GM21447 (cell line): ENCODE results near the gene FAM135A.
A peak's percentile ranks its signal among the peaks of the same experiment; 100 is the strongest.

Experiments used
- ATAC-seq: cut with Tn5 transposase; IDR thresholded peaks from one replicate; pipeline ENCODE4 v1.9.1; 2021; ENCODE audit not compliant: unreplicated experiment

FAM135A gene

DNA sequence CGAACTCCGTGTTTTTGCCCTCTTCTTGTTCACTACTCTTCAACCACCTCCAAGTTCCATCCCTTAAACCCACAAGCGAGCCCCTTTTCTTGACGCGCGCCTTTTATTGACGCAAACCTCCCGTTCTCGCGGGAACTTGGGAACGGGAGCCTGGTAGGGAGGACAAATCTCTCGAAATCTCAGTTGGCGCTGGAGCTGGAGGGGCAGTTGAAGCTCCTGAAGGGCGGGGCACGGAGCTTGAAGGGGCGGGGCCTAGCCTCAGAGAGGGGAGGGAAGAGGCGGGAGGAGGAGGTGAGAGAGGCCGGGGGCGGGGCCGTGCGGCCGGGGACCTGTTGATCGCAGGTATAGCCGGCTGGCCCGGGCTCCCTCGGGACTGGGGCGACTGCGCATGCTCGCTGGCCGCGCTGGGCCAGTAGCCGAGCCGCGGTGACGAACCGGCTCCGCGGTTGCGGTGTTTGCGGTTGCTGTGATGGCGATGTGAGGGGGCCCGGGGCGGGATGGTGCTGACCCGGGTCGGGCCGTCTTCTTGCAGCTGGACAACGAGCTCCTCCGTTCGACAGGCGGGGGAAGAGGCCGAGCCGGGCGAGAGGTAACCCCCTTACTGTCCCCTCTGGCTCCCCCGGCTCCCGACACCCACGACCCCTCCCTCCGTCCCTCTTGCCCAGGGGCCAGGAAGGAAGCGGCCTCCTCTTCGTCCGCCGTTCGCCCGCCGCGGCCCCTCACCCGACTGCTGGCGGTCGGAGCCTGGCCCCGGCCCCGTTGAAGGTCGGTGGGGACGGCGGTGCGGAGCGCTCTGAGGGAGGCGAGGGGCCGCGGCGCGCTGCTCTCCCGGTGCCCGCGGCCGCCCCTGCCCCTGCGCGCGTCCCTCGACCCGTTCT is at the start of gene FAM135A:
Gene FAM135A, plus strand, starts transcription at position 395 of the 878 bp plus-strand sequence. CDS start 14,835 bp downstream, outside the sequence.
- peak; percentile 83 for ATAC-seq

DNA sequence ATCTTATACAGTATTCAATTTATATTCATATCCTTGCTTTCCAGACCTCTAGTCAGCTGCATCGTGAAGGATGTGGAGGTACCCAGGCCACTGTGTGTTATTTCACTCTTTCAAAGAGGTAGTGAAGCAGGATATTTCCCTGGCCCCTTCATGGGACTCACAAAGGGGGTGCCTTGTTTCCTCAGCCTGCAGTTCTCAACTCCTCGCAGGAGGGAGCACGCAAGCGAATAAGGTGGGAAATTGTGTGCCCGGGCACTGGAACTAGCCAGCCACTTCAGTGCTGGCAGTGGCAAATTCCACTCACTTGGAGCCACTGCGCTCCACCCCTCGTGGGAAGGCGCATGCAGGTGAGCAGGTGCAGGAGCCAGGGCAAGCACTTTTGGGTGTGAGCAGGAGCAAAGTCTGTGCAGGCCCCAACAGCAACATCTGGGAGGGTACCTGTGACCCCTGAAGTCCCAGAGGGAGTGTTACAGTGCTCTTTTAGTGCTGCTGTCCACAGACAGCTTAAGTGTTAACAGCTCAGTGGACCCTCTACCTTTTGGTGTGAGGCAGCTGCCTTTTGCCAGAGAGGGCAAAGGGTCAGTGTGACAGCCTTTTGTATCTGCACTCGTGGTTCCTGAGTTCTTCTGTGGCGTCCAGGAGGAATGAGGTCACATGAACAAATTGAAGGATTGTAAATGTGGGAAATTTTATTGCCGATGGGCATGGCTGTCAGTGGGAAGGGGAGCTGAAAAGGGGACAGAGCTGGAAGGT is 49.4 kb upstream of the FAM135A start:
- ATAC-seq: no peak

DNA sequence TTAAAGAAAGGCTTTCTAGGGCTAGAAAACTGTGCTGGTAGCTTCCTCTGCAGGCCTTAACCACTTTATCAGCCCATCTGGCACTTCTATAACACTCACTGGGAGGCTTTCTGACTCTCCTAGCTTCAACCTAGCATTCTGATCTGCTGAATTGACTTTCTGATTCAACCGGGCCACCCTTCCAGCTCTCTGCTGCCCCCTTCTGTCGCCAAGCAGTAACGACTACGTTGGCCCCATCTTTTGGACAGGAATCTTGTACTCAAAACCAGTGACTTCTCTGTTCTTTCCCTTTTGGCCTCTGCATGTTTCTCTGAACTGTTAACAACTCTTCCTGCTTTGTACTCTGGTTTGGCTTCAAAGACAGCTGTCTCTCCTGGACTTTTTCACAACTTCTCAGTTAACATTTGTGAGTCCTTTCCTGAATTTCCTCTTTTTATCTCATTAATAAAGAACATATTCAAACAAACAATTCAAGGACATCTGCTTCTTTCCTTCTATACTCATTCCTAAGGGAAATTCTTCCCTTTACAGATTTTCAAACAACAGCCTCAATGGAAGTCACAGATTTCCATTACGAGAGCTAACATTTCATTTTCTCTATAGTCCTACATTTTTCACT is 43.9 kb upstream of the FAM135A start:
- peak; percentile 80 for ATAC-seq

DNA sequence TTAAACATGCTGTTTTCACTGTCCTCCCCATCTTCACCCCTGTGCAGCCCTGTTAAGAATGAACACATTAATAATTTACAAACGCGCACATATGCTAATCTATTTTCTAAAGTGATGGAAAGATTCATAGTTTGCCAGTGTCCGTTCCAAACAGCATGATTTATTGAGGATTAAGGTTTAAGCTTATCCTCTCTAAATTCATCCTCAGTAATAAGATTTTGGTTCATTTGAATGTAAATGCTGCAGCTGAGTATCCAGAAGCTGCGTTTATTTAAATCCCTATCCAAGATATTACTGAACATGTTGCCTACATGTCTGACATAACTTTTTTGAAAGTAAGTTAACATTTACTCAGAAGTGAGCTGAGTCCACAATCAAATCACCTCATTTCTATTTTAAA is 42.8 kb upstream of the FAM135A start:
- ATAC-seq: no peak

DNA sequence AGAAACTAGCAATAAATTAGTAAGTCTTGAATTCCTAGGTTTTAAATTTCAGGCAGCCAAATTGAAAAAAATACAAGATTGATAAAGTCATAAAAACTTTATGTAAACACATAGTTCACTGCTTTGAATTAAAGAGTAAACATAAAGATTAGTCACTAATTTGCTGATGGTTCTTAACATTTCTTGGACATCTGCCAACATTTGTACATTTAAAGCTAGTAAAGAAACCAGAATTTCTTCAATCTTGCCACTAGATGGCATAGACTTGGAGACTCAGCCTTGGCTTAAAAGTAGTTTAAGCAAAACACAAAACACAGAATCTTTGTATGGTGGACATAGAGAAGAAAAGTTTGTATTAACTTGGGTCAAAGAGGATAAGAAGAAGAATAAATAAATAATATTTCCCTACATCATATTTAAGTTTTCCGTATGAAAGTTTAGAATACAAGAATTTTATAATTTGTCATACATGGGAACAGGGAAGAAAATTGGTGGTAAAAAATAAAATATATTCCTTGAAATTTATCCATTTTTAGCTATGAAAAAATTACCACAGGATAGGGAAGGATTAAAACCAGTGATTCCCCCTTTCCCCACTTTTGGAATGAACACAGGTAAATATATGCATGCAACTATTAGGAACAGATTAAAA is 41.7 kb upstream of the FAM135A start:
- ATAC-seq: no peak

DNA sequence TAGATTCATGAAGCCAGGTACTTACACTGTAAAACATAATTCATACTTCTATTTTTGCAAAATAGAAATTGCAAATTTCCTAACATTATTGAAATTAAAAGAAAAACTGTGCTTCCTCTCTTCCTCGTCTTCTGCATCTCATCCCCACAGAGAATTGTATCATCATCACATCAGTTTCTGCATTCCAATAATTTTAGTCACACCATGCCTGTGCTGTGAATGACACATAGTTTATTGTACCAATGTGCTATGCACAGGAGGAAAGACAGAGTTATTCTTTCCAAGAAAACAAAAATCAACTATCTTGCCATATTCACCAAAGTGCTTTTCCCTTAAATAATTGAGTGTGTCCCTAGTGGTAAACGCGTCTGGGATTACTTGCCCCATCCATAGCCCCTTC is 38.1 kb upstream of the FAM135A start:
- no peak for ATAC-seq

DNA sequence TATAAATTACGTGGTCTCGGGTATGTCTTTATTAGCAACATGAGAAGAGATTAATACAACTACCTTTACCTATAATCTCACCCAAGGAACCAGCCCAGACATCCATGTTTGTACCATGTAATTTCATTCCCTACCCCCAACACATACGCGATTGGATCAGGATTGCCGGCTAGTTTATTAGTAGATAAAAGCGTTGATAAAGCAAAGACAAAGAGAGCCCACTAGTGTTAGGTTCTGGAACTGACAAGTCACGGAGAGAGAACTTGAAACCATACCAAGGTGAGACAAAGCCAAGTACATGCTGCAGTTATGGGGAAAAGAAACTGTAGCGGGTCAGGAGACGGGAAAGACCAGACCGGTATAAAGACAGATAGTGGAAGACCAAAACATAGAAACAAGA is 37.4 kb upstream of the FAM135A start:
- ATAC-seq: no peak

DNA sequence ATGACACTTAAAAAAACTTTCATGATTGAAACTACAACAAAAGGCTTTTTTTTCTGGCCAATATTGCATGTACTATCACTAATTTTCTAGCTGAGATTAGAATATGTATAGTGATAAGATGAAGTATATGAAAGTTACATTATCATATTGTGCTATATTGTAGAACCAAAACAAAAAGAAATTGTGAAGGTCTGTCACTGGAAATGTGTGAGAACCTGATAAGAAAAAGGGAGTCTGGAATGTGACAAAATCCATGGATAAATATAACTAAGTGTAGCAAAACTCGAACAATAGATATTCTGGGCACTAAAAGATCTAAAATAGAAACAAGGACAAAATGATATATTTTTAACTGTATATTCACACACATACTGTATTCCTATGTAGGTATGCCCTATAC is 36.7 kb upstream of the FAM135A start:
- ATAC-seq: no peak

DNA sequence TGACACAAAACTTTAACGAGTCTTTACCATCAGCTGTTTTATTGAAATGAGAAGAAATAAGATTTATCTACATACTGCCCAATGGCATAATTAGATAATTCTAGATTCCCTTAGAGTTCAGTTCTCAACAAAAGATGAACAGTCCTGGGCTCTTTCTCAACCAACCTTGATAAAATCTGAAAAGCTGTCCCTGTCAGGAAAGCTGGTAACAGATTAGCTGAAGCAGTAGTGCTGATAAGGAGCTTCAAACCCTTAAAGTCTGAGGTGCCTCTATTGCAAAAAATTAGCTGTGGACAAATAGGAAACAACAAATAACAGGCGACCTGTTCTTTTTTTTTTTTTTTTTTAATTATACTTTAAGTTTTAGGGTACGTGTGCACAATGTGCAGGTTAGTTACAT is 35.9 kb upstream of the FAM135A start:
- ATAC-seq: no peak

DNA sequence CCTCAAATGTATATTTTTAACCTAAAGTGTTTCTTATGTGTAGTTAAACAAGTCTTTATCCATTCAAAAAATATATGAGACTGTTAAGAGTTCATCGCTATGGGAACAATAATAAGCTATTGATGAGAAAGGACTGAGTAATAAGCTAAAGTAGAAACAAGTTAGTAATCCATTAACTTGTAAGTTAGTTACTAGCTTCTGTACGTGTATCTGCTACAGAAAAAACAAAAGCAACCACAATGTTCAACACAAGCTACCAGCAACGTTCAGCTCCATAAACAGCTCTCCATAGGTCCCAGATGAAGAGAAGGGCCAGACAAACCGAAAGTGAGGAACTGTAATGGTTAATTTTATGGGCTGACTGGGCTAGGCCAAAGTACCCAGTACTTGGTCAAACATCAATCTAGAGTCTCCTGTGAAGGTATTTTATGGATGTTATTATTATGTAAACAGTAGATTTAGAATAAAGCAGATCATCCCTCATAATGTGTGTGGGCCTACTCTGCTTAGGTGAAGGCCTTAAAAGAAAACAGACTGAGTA is 33.8 kb upstream of the FAM135A start:
- ATAC-seq: no peak

DNA sequence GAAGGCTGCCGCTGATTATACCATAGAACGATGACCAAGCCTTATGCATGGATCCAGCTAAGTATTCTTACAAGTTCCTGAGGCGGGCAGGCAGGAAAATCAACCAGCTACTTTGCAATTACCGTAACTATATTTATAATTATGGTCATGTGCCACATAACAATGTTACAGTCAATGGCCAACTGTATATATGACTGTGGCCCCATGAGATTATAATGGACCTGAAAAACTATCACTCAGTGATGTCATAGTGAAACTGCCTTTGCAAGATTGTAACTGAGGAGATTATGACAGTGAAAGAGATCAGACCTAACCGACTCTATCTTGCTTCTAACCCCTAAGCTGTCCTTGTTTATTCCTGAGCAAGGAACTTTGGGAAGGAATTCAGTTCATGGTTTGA is 33.1 kb upstream of the FAM135A start:
- ATAC-seq: no peak

DNA sequence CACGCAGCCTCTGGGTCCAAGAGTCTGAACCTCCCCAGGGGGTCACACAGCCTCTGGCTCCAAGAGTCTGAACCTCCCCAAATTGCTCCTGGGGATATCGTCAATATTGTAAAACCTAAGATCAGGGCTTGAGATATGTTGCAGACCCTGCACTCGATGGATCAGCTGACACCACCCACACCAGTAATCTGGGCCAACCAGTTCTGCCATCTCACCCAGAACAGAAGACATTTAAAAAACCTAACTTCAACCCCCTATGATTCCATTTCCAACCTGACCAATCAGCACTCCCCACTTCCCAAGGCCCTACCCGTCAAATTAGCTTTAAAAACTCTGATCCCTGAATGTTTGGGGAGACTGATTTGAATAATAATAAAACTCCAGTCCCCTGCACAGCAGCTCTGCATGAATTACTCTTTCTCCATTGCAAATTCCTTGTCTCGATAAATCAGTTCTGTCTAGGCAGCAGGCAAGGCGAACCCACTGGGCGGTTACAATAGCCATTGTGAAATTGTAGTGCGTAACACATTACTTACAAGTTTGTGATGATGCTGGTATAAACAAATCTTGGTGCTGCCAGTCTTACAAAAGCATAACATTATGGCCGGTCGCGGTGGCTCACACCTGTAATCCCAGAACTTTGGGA is 32.4 kb upstream of the FAM135A start:
- no peak for ATAC-seq

DNA sequence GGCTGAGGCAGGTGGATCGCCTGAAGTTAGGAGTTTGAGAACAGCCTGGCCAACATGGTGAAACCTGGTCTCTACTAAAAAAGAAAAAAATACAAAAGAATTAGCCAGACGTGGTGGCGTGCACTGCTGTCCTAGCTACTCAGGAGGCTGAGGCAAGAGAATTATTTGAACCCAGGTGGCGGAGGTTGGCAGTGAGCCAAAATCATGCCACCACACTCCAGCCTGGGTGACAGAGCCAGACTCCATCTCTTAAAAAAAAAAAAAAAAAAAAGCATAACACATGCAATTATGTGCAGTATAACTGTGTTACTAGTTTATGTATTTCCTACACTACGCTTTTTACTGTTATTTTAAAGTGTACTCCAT is 31.9 kb upstream of the FAM135A start:
- no peak for ATAC-seq

DNA sequence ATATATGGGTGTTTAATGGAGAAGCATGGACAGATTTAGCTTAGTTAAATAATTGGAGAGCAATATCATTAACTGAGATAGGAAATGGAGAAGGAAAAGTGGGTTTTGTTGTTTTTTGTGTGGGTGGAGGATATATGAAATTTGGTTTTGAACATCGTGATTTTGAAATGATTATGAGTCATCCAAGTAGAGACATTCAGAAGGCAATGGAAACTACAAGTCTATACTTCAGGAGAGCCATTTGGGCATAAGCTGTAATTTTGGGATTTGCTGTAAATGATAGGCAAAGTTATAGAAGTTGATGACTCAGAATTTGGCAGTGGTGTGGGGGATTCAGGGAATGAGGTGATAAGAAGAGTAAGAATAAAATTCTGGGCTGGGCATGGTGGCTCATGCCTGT is 27.4 kb upstream of the FAM135A start:
- ATAC-seq: no peak

DNA sequence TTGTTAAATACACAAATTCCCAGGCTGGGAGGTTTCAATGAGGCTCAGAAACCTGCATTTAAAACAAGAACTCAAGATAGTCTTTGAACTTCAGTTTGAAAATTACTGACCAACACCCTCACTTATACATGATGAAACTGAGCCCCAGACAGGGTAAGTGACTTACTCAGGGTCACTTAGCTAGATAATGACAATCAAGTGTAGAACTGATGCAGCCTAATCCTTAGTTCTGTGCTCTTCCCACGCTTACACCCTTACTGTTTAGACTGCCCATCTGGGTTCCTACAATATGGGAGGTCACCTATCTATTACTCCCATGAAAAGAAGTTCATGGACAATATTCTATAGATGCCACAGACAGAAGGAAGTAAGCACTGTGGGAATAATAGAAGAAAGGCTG is 24.5 kb upstream of the FAM135A start:
- no peak for ATAC-seq

DNA sequence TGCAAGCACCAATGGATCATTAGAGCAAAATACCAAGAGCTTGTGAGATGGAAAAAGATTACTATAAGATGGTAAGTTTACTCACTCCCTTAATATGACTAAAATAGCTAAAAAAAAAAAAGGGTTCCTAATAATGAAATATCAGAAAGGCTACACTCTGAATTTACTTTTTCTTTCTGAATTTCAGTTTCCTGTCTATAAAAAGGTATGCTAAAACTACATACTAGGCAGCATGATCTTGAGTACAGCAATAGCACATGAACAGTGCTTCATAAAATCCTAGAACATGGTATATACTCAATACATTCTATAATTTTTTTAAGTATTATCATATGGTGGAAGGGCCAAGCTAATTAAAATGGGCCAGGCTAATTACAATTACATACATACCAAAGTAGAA is 24.0 kb upstream of the FAM135A start:
- no peak for ATAC-seq

DNA sequence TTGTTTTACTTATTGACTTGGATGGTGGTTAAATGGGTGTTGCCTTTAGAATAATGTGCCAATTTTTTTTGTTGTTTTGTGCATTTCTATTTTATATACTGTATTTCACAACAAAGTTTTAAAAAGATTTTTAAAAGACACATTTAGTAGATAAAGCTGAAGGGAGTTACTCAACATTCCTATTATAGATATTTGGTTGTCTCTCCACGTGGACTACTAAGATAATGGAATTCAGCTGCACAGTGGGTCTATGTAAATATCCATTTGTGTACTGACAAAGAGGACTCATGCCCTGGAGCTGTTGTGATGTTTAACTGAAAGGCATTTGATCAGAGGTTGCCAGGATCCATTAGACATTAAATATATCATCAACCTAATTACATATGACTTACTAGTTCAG is 23.2 kb upstream of the FAM135A start:
- no peak for ATAC-seq

DNA sequence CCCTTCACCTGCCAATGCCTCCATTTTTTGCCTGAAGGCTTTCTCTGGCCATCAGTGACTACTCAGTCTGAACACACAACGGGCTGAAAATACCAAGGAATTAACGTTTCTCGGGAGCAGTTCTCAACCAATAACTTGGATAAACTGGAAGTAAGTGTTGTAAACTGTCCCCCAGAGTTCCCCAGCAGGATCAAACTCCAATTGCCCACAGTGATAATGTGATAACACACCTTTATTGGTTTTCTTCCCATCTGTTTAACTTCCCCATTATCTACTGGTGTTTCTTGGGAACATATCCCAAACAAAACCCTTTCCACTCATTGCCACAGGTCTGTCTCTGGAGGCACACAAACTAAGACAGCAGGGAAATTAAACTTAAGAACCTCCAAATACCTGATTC is 21.8 kb upstream of the FAM135A start:
- ATAC-seq: no peak

DNA sequence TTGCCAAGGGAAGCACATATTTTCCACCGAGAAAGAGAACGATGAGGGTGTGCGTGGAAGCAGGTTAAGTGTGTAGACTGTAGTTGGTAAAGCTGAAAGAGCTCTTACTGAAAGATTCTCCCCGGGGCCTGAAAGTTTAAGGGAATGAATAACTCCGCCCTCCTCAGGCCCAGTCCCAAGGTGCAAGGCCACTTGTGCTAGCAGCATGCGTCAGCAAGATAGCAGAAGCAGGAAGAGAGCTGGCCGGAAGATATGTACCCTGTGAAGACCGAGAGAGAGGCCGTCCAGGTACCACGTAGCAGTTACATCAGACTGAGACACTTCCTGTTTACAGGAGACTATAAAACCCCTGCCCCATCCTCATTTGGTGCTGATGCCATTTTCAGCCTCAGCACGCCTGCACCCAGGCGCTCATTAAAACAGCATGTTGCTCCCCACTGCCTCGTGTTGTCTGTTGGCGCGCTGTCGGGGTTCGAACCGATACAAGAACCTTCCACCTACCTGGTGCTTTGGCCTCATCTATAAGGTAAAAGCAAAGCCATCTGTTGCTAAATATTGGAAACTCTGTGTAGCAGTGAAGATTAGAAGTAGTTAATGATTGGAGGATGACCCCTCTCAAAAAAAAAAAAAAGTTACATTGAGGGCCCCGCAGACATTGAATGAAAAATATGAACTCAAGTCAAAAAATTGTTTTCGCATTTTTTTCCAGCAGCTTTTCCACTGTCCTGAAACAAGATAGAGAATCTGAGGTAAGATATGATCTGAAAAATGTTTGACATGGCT is 18.6 kb upstream of the FAM135A start:
- no peak for ATAC-seq

DNA sequence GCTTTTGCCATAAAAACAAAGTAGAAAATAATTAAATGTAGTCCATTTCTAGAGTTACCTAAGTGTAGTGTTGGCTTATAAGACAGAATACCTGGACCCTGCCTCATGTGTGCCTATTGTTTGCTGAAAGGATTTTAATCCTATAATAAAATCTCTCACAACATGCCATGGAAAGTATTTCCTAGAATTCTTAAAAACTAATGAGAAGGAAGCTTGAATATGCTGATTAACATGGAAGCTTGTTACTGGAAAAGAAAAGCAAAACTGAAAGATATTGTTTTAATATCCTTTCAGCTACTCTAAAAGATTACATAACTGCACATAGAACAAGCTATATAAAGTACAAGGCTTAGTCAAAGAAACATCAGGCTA is 18.0 kb upstream of the FAM135A start:
- no peak for ATAC-seq
